Heart left ventricle (tissue), 13 donors: ENCODE results near the gene RASA4B.
"Not testable (repeated sequence)": the region's sequence is repeated elsewhere in the genome, so short reads cannot be mapped to it uniquely, and the experiment has no call there.

ENCODE experiments used
- POLR2A ChIP-seq, 2 donors: fragments of 450-650 bp; IDR thresholded peaks; one replicate each; pipeline ENCODE4 v1.6.1; 2017; ENCODE audit warnings: antibody characterized with exemption in 2 of 2, mild to moderate bottlenecking in 2 of 2, moderate library complexity in 2 of 2
- TF ChIP-seq, protein P1 (sequence below), 12 donors: fragments of 200-600 bp; sonication (generic) in 4 of 12; IDR thresholded peaks; one replicate each; pipeline versions ENCODE4 v1.5.0 to v1.8.0; 2018 to 2022; ENCODE audit warnings: antibody characterized with exemption in 12 of 12, mild to moderate bottlenecking in 5 of 12
- donor health status: ischemic (EF 13 %, LVEDD 7.1; RV severe dilation, severe dysfunction).
- donor health status: DM: no; HTN: yes; CAD: no.
- donor health status: DM: no; HTN: no; CAD: no.
- donor health status: ischemic (EF 25% LVEDD 6.9; RV normal size, moderate dysfunction).
- donor health status: ischemic (EF 25% LVEDD 5.7; RV mildly dilated, moderate dysfunction).
- donor health status: ischemic (EF 35%, LVEDD 5.7; RV mildly dilated, moderate dysfunction).
- donor health status: nonischemic (EF 11% LVEDD 7.7; RV severe dilation, severe dysfunction).
- donor health status: DM: yes; HTN: yes; CAD: no.
- donor health status: PGD.
- donor health status: ischemic (EF 29% LVEDD 5.4; RV normal size, mild dysfunction).
- donor health status: nonischemic (EF 23%, LVEDD 6.1; RV moderate dilation, normal function).

DNA sequence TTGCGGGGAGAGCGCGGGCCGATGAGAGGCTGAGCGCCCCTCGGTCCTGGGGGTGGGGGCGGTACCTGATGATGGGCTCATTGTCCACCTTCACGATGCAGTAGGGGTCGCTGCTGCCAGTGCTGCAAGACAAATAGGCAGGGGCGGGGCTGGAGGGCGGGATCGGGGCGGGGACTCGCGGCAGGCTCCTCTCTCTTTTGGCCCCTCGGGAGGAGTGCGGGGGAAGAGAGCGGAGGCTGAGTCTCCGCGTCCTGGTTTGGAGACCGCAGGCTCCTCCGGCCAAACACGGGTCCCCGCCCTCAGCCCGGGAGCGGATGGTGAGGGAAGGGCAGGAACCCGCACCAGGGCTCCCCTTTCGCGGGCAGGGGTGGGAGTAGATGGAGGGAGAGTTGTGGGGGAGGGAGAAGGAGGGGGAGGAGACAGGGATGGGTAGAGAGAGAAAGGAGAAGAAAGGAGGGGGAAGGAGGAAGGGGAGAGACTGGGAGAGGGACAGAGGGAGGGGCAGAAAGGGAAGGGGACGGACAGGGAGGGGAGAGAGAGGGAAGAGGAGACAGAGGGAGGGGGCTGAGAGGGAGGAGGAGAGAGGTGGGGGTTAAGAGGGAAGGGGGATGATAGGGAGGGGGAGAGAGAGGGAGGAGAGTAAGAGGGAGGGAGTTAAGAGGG is 5.6 kb downstream of the RASA4B start:
- TF ChIP-seq, protein P1, sequence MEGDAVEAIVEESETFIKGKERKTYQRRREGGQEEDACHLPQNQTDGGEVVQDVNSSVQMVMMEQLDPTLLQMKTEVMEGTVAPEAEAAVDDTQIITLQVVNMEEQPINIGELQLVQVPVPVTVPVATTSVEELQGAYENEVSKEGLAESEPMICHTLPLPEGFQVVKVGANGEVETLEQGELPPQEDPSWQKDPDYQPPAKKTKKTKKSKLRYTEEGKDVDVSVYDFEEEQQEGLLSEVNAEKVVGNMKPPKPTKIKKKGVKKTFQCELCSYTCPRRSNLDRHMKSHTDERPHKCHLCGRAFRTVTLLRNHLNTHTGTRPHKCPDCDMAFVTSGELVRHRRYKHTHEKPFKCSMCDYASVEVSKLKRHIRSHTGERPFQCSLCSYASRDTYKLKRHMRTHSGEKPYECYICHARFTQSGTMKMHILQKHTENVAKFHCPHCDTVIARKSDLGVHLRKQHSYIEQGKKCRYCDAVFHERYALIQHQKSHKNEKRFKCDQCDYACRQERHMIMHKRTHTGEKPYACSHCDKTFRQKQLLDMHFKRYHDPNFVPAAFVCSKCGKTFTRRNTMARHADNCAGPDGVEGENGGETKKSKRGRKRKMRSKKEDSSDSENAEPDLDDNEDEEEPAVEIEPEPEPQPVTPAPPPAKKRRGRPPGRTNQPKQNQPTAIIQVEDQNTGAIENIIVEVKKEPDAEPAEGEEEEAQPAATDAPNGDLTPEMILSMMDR (IDR thresholded peaks at IDR 0.05), result not testable (repeated sequence)
- TF ChIP-seq POLR2A (IDR thresholded peaks at IDR 0.05), result not testable (repeated sequence)
